AML-193 (cell line): Measurements from ENCODE around the gene SLC2A13.
"Not testable (repeated sequence)": the region's sequence is repeated elsewhere in the genome, so short reads cannot be mapped to it uniquely, and the experiment has no call there.

Experiments
- DNase-seq, 2 experiments: peaks; one replicate each; lab custom pipeline; 2025; lab: John Stamatoyannopoulos, UW

SLC2A13 gene

GRCh38 chr12:40105265-40105514, 691 bp downstream of the SLC2A13 start:
- no peak for DNase-seq

- DNase-seq = no peak
These were observed 1.2 kb downstream of the SLC2A13 start for GRCh38 chr12:40104461-40105264.

DNA sequence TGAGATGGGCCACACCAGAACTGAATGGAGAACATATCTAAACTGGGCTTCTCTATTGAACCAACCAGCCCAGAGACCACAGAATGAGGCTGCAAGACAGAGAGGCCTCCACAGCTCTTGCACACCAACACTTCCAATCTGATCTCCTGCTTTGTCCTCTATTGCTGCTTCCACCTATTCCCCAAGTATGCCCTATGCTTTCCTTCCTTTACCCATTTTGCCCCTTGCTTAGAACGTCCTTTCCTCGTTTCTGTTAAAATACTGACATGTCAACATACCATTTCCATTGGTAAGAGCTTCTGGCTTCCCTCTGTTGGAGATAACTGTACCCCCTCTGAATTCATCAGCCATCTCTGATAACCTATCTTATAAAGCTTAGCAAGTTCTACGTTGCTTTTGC, 2.8 kb downstream of the SLC2A13 start:
- DNase-seq = no peak

DNA sequence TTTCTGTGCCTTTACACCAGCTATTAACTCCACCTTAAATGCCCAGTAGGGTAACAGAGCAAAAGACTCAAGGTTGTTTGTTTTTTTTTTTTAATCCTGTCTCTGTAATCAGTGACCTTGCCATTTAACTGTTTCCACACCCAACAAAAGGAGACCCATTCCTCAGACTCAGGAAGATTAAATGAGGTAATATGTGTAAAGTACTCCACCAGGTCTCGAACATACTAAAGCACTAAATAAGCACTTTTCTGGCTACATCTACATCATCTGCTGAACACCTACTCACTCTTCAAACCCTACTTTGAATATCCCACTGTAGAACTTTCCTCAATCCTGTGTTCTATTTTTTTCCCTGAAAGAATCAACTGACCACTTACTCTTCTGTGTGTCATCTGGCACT, 4.1 kb downstream of the SLC2A13 start:
- DNase-seq = no peak

DNA sequence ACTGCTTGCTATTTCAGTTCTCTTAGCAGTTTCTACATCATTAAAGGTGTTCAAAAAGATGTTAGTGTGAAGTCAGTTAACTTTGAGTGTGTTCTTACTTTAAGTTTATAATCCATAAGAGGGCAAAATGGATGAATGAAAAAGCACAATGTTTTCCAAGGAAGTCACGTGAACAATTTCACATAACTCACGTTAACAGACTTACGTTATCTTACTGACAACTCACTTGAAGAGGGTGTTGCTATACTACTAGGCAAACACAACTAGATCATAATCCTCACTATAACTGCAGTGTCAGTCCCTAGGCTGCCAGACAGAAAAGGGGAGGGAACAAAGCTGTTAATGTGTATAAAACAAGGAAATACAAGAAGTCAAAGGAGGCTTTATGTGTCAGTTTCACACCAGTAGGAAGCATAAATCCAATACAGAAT, 6.4 kb downstream of the SLC2A13 start:
- no peak for DNase-seq

GRCh38 chr12:40098406-40099145, 7.3 kb downstream of the SLC2A13 start:
- DNase-seq = no peak

- DNase-seq = no peak
These were observed 12.4 kb downstream of the SLC2A13 start for GRCh38 chr12:40093512-40093911.

- no peak for DNase-seq
These were observed 19.4 kb downstream of the SLC2A13 start for GRCh38 chr12:40086471-40086870.

DNA sequence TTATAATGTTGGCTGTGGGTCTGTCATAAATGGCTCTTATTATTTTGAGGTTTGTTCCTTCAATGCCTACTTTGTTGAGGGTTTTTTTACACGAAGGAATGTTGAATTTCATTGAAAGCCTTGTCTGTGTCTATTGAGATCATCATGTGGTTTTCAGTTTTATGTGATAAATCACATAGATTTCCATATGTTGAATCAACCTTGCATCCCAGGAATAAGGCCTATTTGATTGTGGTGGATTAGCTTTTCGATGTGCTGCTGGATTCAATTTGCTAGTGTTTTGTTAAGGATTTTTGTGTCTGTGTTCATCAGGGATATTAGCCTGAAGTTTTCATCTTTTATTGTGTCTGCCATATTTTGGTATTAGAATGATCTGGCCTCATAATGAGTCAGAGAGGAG, 27.6 kb downstream of the SLC2A13 start:
- no peak for DNase-seq

DNA sequence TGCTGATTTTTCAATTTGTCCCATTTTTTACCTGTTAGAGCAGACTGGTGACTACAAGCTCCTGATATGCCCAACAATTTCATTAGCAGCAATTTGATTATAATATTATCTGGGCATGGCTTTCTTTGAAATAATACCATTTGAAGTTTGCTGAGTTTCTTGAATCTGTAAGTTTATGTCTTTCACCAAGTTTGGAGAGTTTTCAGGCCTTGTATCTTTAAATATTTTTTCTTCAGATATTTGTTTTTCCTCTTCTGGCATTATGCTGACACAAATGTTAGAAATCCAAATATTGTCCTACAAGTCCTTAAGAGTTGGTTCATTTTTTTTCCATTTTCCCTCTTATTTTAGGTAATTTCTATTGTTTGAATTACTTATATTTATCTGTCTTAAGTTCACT, 30.4 kb downstream of the SLC2A13 start:
- DNase-seq = no peak

- no peak for DNase-seq
These were observed 37.5 kb downstream of the SLC2A13 start for GRCh38 chr12:40068416-40068815.

DNA sequence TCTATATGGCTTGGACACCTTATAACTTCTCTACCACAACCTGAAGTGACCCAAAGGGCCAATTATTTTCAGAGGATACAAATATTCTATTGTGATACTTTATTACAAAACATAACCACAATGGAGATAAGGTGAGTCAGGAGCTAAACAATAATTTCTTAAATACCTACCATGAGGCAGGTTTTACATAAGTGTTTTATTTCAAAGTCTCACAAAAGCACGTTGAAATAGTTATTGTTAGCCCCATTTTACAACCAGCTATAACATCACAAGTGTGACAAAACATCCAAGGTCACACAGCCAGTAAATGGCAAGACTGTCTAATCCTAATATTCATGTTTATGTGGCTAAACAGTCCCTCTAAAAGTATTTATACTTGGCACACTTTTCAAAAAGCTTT, 40.2 kb downstream of the SLC2A13 start:
- no peak for DNase-seq

- no peak for DNase-seq
These were observed 42.5 kb downstream of the SLC2A13 start for GRCh38 chr12:40063414-40063813.

DNA sequence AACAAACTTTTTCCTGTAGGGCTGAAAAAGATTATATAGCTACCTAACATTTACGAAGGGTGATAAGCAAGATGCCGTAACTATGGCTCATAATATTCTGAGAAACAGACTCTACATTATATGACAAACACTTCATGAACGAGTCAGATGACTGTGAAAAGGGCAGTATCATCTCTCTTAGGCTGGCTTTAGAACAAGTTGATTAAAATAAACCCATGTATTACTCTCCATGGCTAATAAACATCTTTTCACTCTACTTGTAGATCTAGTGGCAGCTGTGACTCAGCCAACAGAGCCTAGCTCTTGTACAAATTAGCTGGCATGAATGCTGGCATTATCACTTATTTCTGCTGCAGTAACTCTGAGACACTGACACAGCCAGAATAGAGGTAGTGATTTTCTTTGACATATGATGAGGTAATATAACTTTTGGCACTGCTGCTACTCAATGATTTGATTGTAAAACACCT, 47.1 kb downstream of the SLC2A13 start:
- DNase-seq = no peak

GRCh38 chr12:40056373-40056772, 49.5 kb downstream of the SLC2A13 start:
- no peak for DNase-seq

- DNase-seq = no peak
These were observed 50.1 kb downstream of the SLC2A13 start for GRCh38 chr12:40055776-40056175.

GRCh38 chr12:40055228-40055579, 50.7 kb downstream of the SLC2A13 start:
- no peak for DNase-seq

DNA sequence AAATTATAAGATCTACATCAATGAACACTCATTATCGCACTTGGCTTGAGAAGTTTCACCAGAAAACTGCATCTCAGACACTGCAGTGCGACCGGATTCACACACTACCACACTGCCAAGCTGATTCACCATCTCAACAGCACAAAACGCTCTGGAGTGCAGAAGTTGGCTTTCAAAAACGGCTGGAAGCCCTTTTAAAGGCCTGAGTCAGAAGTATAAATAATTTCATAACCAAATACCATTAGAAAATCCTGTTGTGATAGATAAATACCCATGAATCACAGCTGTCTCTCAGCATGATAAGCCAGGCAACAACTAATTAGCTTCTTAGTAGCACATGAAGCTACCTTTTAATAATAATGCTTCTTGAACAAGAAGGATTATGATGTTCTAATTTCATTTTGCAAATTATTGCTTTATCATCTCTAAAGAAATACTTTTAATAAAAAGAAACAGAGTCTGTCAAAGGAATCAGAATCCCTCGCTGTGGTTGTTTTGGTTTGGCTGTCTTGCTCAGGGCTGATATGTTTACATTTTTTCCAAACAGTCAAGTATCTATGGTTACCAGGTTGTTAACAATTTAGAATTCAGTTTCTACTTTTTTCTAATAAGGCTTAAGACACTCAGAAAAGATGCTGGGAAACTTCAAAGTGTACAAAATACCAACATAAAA, 51.2 kb downstream of the SLC2A13 start:
- no peak for DNase-seq

DNA sequence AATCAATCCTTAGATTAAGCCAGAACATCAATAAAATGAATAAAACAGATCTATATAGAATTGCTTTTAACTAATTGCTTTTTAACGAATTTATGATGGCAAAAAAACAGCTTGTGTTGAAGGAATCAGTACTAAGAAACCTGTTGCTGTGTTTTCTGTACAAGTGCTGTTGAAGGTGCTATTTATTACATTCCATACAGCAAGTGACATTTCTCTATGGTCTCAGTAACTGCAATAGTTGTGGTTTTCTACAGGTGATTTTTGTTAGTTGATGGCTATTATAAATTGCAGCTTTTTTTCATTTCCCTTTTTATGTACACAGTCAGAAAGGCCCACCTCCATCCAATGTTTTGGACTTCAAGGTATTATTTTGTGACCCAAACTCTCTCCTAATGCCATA, 56.6 kb downstream of the SLC2A13 start:
- no peak for DNase-seq

GRCh38 chr12:40047002-40047401, 58.9 kb downstream of the SLC2A13 start:
- DNase-seq = not testable (repeated sequence)

- DNase-seq = no peak
These were observed 60.2 kb downstream of the SLC2A13 start for GRCh38 chr12:40045656-40046055.

- no peak for DNase-seq
These were observed 61.5 kb downstream of the SLC2A13 start for GRCh38 chr12:40044396-40044795.

- DNase-seq = no peak
These were observed 66.3 kb downstream of the SLC2A13 start for GRCh38 chr12:40039598-40039997.
